Endothelial cell of umbilical vein (primary cell): Measurements from ENCODE around the gene GALNT9. TPM values are rescaled to one million over a fixed set of nuclear protein-coding genes. Genes with fewer than 3 reads are reported as not detected.

Experiments
- BruUV-seq: library from RNA; stranded (reverse); fragments of 400-500 nt; replicated peaks from 2 replicates; lab custom pipeline; 2021; lab: Mats Ljungman, UMichigan
- CTCF ChIA-PET: fragments of 300-600, 350-600 bp; sonication (Branson Sonifier 250); formaldehyde crosslinking; loops from one replicate; lab custom pipeline; 2021; ENCODE audit warnings: antibody characterized with exemption, inconsistent platforms; lab: Charles Lee
- POLR2A ChIA-PET: fragments of 300-600, 350-600 bp; sonication (Branson Sonifier 250); formaldehyde crosslinking; loops from one replicate; lab custom pipeline; 2021; ENCODE audit warnings: antibody characterized with exemption, inconsistent platforms; lab: Charles Lee
- DNase-seq: peaks from one replicate; pipeline ENCODE4 v3.0.0-alpha.2; 2011; ENCODE audit warnings: low read depth, low spot score
- FAIRE-seq: peaks from 2 replicates; lab custom pipeline; 2011; peaks lifted over from hg19 to GRCh38; lab: Jason Lieb, UNC
- H2AFZ ChIP-seq: 2 replicates; pipeline ENCODE4 v1.6.0; 2012; ENCODE audit warnings: low read depth, low read length, control low read depth, inconsistent platforms
- H3K27ac ChIP-seq: 2 replicates; pipeline ENCODE4 v1.5.1; 2011; ENCODE audit warnings: low read depth, mild to moderate bottlenecking, control low read depth, low read length, moderate library complexity; ENCODE audit not compliant: insufficient read depth
- H3K27me3 ChIP-seq, 2 experiments: 2 replicates each; pipeline versions ENCODE4 v1.6.0 to v1.6.1; 2011; ENCODE audit warnings: low read length in 2 of 2, mixed read lengths in 1 of 2; ENCODE audit not compliant: control insufficient read depth in 2 of 2, insufficient read depth in 2 of 2
- H3K36me3 ChIP-seq, 2 experiments: 2 replicates in 1 of 2; 3 replicates in 1 of 2; pipeline ENCODE4 v1.5.1; 2011; ENCODE audit warnings: low read length in 2 of 2, mild to moderate bottlenecking in 1 of 2, moderate library complexity in 1 of 2; ENCODE audit not compliant: control insufficient read depth in 2 of 2, insufficient read depth in 2 of 2; ENCODE audit errors: extremely low read depth in 1 of 2
- H3K4me1 ChIP-seq: 3 replicates; pipeline ENCODE4 v1.5.1; 2011; ENCODE audit warnings: mild to moderate bottlenecking, low read length; ENCODE audit not compliant: control insufficient read depth, insufficient read depth; ENCODE audit errors: extremely low read depth
- H3K4me2 ChIP-seq: 2 replicates; pipeline ENCODE4 v1.6.1; 2011; ENCODE audit warnings: low read length, control low read depth, mixed read lengths; ENCODE audit not compliant: insufficient read depth
- H3K4me3 ChIP-seq, 3 experiments: fragments of 200-600 bp in 1 of 3; sonication (generic), shearing (Covaris generic) in 1 of 3; replicated peaks in 1 of 3; 2 replicates each; pipeline ENCODE4 v1.5.1; 2011 to 2016; ENCODE audit warnings: control low read depth in 3 of 3, low read length in 3 of 3, mild to moderate bottlenecking in 2 of 3, inconsistent platforms in 1 of 3, low read depth in 1 of 3, moderate library complexity in 1 of 3; ENCODE audit not compliant: insufficient read depth in 1 of 3
- H3K79me2 ChIP-seq: 2 replicates; pipeline ENCODE4 v1.6.0; 2012; ENCODE audit warnings: low read length, inconsistent platforms; ENCODE audit not compliant: control insufficient read depth, insufficient read depth
- H3K9ac ChIP-seq: replicated peaks from 2 replicates; pipeline ENCODE3; 2011; ENCODE audit warnings: low read length, control low read depth; ENCODE audit not compliant: insufficient read depth; ENCODE audit errors: extremely low read depth
- H3K9me1 ChIP-seq: replicated peaks from 3 replicates; pipeline ENCODE4 v1.6.0; 2011; ENCODE audit warnings: mild to moderate bottlenecking, low read length; ENCODE audit not compliant: control insufficient read depth, insufficient read depth; ENCODE audit errors: extremely low read depth
- H3K9me3 ChIP-seq: replicated peaks from 2 replicates; pipeline ENCODE4 v1.5.1; 2012; ENCODE audit warnings: low read length, inconsistent platforms; ENCODE audit not compliant: control insufficient read depth, insufficient read depth
- H4K20me1 ChIP-seq: replicated peaks from 2 replicates; pipeline ENCODE3; 2011; ENCODE audit warnings: mild to moderate bottlenecking, low read length; ENCODE audit not compliant: control insufficient read depth, insufficient read depth; ENCODE audit errors: extremely low read depth
- EZH2 ChIP-seq: IDR thresholded peaks from 2 replicates; pipeline ENCODE4 v1.6.1; 2012; ENCODE audit warnings: borderline replicate concordance, low read depth, mild to moderate bottlenecking, moderate library complexity, low read length, inconsistent platforms; ENCODE audit not compliant: severe bottlenecking
- FOS ChIP-seq: IDR thresholded peaks from 2 replicates; pipeline ENCODE4 v1.6.1; 2011; ENCODE audit warnings: mild to moderate bottlenecking, low read length, moderate library complexity, borderline replicate concordance; ENCODE audit not compliant: insufficient read depth
- JUN ChIP-seq: IDR thresholded peaks from 2 replicates; pipeline ENCODE4 v1.6.1; 2011; ENCODE audit warnings: borderline replicate concordance, low read depth; ENCODE audit not compliant: insufficient read length, insufficient read depth
- MYC ChIP-seq: IDR thresholded peaks from one replicate; pipeline ENCODE4 v1.6.1; 2011; ENCODE audit warnings: mild to moderate bottlenecking, low read depth, low read length
- POLR2A ChIP-seq: IDR thresholded peaks from 2 replicates; pipeline ENCODE4 v1.6.1; 2012; ENCODE audit warnings: low read depth, mild to moderate bottlenecking, control low read depth, low read length
- POLR2AphosphoS5 ChIP-seq: IDR thresholded peaks from 2 replicates; pipeline ENCODE4 v1.6.1; 2012; ENCODE audit warnings: low read depth, mild to moderate bottlenecking, control low read depth, low read length, moderate library complexity; ENCODE audit not compliant: insufficient read depth
- dilution Hi-C: fragments of 300-500 bp; cut with MboI; formaldehyde crosslinking; loops from one replicate; pipeline ENCODE4 v1.15.0; 2019; ENCODE audit warnings: low sequenced_read_pairs; ENCODE audit not compliant: extremely low pct_ligation_motif_present
- intact Hi-C: fragments of 100-400 bp; cut with micrococcal nuclease; formaldehyde crosslinking; loops from one replicate; pipeline ENCODE4 v1.10.0; 2022
- polyA plus RNA-seq, 4 experiments: library from polyadenylated mRNA; depleted of rRNA in 3 of 4; stranded (reverse) in 3 of 4; unstranded in 1 of 4; fragments of >200 nt; gene quantifications; 2 replicates each; pipeline versions ENCODE4 v1.2.1 to v1.2.3, GENCODE V29; 2011 to 2012; ENCODE audit warnings: missing spikeins in 1 of 4
- total RNA-seq: library from RNA; stranded (reverse); gene quantifications from 2 replicates; pipeline ENCODE4 v1.2.3, GENCODE V29; 2021
- TF ChIP-seq, protein P1 (sequence below): IDR thresholded peaks from 2 replicates; pipeline ENCODE4 v1.6.1; 2011; ENCODE audit not compliant: insufficient read depth, insufficient read length

The GALNT9 gene
- total and polyA plus RNA-seq, 2 donors (not counting 3 experiments of a cell fraction or from before 2014, with no cell fraction given) = 0.14 to 0.73 TPM

DNA sequence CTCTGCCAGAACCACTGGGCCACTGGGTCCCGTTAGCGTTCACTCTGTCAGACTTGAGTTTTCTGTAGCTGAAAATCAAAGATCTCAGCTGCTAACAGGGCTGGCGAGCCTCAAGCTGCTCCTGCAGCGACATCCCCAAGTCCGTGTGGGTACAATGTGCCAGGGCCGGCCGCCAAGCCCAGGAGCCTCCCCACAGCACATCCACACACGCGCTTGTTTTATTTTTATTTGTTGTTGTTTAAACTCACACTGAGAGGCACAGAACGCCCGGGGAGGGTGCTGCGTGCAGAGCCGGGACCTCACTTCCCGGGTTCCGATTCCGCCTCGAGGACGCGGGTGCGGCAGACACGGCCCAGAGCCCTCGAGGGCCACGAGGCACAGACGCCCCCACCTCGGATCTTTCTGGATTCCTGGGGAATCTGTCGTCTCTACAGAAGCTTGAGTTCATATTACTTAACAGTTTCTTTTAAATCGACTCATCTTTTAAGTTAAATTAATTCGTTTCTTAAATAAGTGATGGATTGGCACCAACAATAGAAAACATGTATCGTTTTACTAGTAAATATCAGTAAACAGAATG lies 9.3 kb downstream of the GALNT9 start:
- Histone ChIP-seq H3K4me2 (no peak overlapping the region), H2AFZ (no peak overlapping the region), H3K9me3 (no peaks in the 10 kb centered on the region), H3K4me3 (no peak overlapping the region), H3K4me1 (no peaks in the 10 kb centered on the region), H3K9me1 (no peaks in the 10 kb centered on the region), H3K36me3 (no peaks in the 10 kb centered on the region), H3K9ac (no peak overlapping the region), H3K27ac (no peak overlapping the region), H3K27me3 (no peaks in the 10 kb centered on the region), H3K79me2 (no peaks in the 10 kb centered on the region), H4K20me1 (no peaks in the 10 kb centered on the region)
- POLR2A ChIA-PET = no interaction called here
- intact Hi-C loops (no loop called here), dilution Hi-C loops (no loop called here)
- FAIRE-seq = no peak
- TF ChIP-seq EZH2 (no peak), POLR2A (no peak), JUN (no peak), POLR2AphosphoS5 (no peak)
- no TSS peak for BruUV-seq
- no peak for DNase-seq
- CTCF ChIA-PET = interaction anchor here (1.0 kb wide), 1 partner anchor 9 kb away, joined by 3 read pairs; the partner anchor contains the start of gene GALNT9

DNA sequence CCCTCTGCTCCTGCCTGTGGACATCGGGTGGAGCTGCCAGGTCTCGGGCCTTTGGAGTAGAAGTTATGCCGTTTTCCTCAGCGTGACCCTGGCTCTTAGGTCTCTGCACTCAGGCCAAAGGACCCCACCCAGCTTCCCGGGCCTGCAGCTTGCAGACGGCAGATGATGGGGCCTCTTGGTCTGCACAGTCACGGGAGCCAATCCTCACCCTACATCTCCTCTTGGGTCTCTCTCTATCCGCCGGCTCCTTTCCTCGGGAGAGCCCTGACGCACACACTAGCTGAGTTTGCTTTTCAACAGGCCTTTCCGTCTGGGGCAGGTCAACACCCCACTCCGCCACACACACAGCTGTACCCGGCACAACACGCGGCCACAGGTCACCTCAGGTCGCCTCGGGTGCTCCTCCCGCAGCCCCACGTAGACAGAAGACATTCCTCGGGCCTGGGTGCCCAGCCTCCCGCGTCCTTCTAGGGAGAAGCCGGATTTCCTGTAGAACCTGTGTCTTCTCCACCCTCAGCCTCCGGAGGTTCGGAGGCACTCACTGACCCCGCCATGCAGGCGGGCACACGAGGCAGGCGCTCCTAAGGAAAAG lies 9.9 kb downstream of the GALNT9 start:
- BruUV-seq = no TSS peak
- no peaks in the 10 kb centered on the region for H3K79me2 ChIP-seq
- H3K4me3 ChIP-seq = no peak overlapping the region
- H3K4me2 ChIP-seq = no peak overlapping the region
- no peak for TF ChIP-seq FOS
- TF ChIP-seq JUN = no peak
- no peak for TF ChIP-seq POLR2A
- no peak for TF ChIP-seq MYC
- TF ChIP-seq, protein P1, sequence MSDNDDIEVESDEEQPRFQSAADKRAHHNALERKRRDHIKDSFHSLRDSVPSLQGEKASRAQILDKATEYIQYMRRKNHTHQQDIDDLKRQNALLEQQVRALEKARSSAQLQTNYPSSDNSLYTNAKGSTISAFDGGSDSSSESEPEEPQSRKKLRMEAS = no peak
- POLR2A ChIA-PET = no interaction called here
- intact Hi-C loops (no loop called here), dilution Hi-C loops (no loop called here)
- no peaks in the 10 kb centered on the region for H3K9me1 ChIP-seq
- no peaks in the 10 kb centered on the region for H4K20me1 ChIP-seq
- H3K9ac ChIP-seq = no peak overlapping the region
- H3K36me3 ChIP-seq = no peaks in the 10 kb centered on the region
- no peaks in the 10 kb centered on the region for H3K9me3 ChIP-seq
- DNase-seq (no peak), FAIRE-seq (no peak)
- H3K27me3 ChIP-seq = no peaks in the 10 kb centered on the region
- no peak overlapping the region for H3K27ac ChIP-seq
- H3K4me1 ChIP-seq = no peaks in the 10 kb centered on the region
- H2AFZ ChIP-seq = no peak overlapping the region
- CTCF ChIA-PET = interaction anchor here (1.0 kb wide), 1 partner anchor 9 kb away, joined by 3 read pairs; the partner anchor contains the start of gene GALNT9
